GM19455 (cell line): ENCODE measurements around the gene TMEM243.

Source experiments
- ATAC-seq: cut with Tn5 transposase; IDR thresholded peaks from one replicate; pipeline ENCODE4 v1.9.1; 2021; ENCODE audit not compliant: unreplicated experiment

The TMEM243 gene

DNA sequence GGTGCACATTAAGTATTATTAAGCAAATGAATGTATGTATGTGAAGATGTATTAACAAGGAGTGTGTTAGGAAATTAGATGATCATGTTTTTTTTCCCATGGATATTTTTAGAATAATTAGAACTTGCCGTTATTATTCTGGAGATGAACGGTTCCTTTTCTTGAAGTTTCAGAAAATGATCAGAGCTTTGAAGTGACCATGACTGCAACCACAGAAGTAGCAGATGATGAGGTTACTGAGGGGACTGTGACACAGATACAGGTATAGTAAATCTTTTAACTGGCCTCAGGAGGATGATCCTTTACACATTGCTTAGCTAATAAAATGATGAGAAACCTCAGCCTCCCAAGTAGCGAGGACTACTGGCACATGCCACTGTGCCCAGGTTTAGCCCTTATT lies 48.7 kb downstream of the TMEM243 start:
- ATAC-seq: no peak

DNA sequence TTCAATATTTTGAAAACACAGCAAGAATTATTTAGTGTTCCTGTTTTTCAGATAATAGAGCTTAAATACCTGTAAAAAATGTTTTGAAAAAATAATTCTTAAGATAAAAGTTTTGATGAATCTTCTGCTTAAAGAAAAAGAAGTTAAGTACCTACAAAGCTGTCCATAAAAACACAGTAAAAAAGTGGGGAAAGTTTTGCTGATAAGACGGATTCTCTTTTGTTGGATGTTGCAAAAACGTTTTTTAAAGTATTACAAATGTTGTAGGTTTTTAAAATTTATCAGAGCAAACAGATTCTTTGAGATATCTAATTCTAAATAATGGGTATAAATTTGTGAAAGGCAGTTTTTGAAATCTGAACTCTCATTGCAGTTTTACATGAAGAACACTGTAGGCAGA lies 55.1 kb downstream of the TMEM243 start:
- ATAC-seq: no peak

DNA sequence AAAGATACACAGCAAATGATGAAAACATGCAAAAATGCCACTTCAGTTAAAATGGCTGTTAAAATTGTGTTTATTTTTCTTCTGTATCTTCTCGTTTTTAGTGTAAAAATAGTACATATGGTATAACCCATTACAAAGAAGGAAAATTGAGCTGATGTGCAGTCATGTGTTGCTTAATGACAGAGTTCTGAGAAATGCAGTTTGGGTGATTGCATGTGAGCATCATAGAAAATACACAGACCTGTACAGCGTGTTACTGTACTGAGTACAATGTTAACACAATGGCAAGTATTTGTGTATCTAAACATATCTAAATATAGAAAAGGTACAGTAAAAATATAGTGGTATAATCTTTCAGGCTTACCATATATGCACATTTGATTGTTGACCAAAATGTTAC lies 60.0 kb downstream of the TMEM243 start:
- ATAC-seq: no peak

DNA sequence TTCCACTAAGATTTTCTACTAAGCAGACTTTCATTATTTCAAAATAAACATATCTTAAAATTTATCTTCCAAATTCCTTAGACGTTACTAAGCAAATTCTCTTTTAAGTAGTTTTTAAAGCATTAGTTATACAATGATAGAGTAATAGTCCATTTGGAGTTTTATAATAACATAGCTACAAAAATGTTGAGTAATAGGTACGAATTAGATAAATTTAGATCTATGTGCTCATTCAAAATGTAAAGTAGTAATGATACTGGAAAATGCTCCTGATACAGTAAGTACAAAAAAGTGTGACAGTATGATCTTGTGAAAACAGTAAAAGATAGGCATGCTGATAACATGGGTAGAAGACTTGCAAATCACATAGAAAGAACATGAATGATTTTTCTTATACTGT lies 62.8 kb downstream of the TMEM243 start:
- no peak for ATAC-seq

DNA sequence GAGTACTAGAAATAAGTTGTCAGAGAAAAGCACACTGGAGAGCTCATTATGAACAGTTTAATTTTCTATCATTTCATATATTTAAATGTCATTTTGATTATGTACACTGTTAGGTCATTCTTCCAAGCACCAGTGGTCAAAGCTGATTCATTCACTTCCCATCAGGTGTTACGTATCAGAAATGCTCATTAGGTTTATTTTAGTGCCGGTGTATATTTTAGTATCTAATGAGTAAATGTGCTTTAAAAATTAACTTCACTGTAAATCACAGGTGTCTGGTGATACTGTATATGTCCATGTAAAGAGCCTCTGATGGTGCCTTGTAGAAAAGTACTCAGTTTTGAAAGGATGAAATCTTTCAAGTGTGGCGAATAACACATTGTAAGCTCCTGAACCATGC lies 63.7 kb downstream of the TMEM243 start:
- ATAC-seq: no peak

DNA sequence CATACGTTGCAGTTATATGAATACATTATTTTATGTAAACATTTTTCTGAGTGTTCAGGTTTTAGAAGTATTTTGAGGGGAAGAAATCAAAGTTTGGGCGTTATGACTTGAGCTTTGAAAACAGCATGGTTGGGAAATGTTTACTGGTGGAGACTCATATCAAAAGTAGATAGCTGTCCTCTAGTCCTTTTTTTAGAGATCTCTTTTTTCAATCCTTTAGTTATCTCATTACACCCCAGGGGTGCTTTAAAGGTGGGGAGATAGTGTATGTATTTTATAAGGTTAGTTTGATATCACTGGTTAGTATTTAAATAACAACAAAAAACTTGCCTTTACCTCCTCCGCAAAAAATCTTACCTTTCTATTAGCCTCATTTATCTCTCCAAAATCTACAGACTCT lies 65.0 kb downstream of the TMEM243 start:
- no peak for ATAC-seq

DNA sequence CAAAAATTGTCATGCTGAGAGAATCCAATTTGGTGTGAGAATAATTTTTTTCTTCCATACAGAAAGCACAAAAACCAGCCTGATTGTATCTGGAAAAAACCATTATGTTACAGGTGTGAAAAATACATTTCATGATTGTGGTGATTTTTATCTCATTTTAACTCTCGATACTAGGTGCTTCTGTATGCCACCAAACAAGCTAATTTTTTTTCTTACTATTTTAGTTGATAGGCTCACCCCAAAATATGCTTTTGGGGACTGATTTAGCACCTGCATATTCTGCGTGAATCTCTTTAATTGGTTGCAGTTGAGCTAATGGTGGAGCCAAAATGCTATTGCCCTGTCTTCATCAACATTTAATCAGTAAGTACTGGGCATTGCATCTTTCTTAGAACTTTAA lies 65.4 kb downstream of the TMEM243 start:
- ATAC-seq: no peak

DNA sequence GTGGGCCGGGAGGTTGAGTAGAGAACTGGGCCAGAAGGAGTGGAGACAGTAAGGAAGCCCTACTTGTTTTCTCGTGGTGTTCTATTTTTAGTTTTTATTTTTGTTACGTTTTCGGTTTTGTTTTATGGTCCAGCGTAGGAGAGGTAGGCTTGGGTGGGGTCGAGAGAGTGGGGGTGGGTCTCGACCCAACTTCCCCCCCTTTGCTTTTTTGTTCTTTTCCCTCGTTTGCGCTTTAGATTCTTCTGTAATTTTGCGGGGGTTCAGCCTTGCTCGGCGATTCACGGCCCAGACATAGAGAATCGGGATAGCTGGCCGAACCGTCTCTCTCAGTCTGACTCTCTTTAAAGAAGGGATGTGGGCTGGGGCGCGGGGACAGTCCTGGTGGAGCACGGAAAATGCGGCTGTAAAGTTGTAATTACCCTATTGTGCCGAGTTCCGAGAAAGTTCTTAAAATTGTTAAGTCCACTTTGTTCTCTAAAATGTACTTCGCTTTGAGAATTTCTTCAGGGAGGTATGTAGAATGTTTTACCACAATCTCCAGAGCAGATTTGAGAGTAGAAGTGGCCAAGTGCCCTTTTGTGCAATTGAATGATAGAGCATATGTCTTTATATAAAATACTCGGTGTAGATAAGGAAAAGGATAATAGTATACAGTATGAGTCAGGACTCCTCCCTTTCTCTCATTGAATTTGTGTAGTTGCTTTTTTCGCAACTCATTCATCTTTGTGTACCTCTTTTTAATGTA lies 66.5 kb downstream of the TMEM243 start:
- ATAC-seq: peak; percentile 19

DNA sequence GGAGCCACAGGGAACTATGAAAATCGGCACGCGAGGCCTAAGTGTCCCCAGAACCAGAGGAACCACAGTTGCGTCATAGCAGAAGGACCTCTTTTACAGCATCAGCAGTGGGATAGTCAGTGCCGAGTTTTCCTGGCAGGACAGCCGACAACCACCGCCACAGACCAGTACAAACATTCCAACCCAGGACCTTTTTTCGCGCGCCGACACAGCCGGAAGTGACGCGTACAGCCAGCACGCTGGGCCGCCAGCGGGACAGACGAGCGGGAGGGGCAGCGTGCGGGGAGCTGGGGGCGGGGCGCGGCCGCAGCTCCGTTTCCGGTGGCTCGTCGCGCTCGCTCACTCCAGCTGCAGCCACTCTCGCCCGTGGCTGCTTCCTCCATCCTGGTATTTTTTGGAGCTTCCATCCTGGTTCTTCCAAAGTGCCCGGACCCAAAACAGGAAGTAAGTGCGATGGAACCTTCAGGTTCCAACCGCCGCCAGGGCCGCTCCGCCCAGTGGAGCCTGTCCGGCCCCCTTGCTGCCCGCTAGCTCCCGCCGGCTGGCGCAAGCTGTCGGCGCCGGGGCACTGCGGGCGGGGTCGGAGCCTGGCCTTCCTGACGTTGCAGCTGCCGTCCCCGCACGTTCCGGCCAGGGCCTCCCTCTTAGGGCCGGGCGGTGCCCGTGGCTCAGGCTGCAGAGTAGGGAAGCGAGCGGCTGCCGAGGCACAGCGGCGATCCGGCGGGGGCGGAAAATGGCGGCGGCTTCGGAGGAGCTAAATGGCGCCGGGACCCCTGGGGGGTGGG lies 67.2 kb downstream of the TMEM243 start, which contains the start of gene DMTF1:
DMTF1 (plus strand) TSS at position 342 of the 785 bp plus-strand sequence. CDS start 12,489 bp downstream, outside the sequence.
- ATAC-seq: peak; percentile 86

DNA sequence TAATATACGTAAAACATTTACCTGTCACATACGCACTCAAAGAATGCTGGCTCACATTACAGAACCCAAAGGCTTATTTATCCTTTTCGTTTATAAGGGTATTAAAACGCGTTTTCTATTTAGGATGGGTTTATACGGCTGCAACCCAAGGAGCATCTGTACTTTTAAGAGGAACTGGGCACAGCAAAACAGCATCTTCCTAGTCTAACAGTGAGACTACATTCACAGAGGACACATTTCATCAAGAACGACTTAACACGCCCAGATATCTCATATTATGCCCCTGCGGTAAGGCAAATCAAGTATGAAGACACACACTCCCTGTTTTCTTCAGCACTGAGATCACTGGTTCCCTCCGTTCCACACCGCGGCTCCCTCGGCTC lies 67.8 kb downstream of the TMEM243 start:
- ATAC-seq: peak; percentile 30

DNA sequence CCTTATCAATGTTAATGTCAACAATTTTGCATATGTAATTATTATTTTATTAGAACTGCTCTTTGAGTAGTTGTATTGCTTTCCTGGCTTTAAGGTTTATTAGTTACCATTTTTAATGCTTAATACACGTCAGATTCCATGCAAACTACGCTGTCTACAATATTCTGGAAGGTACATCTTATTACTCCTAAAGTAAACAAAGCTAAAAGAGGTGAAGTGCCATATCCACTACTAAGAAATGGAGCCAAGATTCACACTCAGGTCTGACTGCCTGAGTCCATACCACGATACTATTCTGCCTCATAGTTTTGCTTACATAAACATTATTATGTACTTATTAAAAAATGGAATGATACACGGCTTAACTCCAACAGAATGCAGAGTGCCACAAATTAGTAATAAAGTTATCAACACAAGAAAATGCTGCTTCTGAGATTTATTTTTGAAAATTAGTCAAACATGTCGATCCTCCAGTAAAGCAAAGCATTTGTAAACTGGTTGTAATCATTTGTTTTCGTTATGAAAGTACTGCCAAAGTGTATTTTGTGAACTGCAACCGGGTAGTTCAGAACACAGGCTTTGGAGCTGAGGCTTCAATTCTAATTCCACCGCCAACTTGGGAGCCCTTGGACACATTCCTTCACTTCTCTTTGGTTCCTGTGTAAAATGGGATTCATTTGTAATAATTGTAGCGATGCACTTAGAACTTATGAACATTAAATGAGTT lies 68.4 kb downstream of the TMEM243 start:
- ATAC-seq: no peak

DNA sequence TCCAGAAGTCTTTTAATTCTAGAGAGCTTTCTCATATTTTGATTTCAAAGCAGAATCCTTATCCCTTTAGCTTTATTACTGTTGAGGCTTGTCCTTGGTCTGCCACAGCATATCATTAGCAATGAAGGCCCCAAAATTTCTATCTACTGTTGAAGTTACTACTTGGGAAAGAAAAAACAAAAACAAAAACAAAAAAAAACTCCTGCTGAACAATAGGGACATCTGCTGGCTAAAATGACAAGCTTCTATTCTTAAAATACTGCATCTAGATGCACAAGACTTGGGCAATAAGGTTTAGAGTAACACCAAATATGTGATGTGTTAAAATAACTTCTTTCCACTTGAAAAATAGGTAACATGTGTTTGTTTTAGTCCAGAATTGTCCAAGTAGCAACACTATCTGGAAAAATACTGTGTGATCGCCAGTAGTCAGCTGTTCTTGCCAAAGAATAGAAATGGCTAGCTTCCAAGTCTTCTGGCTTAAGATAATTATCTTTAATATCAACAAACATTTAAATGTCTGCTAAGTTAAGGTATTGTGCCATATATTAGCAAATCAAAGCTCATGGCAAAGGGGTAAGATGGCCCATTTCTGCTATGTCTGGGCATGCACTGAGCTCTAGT lies 71.1 kb downstream of the TMEM243 start:
- no peak for ATAC-seq

DNA sequence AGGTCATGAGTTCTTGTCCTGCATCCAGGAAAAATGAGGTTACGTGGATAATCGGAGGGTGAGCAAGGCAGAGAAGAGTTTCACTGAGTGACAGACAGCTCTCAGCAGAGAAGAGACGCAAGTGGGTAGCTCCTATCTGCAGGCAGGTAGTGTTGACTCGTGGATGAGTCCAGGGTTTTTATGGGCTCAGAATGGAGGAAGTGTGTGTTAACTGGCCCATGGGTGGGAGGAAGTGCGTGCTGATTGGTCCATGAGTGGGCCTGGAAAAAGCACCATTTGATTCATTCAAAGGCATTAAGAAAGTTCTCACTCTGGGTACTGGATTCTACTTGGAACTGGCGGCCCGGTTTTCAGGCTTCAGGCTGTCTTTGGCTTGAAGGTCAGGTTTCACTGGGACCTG lies 72.0 kb downstream of the TMEM243 start:
- ATAC-seq: no peak

DNA sequence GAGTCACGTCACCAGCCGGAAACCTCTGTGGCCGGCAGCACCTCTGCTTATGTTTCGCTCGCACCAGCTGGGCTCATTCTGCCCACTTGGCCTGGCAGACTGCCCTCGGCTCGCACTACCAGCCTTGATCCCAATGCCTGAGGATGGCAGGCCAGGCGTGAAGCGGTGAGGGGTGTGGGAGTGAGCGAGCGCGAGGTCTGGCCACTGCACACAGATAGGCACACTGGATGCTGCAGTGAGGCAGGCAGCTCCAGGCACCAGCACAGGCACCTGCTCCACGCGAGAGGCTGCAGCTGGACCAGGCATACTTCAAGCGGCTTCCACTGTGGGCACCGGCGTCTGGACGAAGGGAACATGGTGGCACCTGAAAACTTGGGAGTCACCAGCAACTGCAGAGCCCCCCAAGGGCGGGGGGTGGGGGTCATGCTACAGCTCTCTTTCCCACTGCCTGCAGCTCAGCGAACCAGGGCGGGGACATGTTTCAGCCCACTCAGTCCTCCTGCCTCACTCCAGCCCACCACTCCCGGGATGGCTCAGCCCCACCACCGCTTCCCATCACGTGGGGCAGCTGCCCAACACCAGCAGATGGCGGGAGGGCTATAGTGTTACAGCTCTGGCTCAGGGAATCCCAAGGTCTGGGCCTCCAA lies 72.7 kb downstream of the TMEM243 start:
- no peak for ATAC-seq
